Islet precursor cell (in vitro differentiated cells): ENCODE data around the gene CA9.
"Not testable (repeated sequence)": the region's sequence is repeated elsewhere in the genome, so short reads cannot be mapped to it uniquely, and the experiment has no call there.

Source experiments
- DNase-seq: peaks from one replicate; pipeline ENCODE4 v3.0.0-alpha.2; 2018

Gene CA9

DNA sequence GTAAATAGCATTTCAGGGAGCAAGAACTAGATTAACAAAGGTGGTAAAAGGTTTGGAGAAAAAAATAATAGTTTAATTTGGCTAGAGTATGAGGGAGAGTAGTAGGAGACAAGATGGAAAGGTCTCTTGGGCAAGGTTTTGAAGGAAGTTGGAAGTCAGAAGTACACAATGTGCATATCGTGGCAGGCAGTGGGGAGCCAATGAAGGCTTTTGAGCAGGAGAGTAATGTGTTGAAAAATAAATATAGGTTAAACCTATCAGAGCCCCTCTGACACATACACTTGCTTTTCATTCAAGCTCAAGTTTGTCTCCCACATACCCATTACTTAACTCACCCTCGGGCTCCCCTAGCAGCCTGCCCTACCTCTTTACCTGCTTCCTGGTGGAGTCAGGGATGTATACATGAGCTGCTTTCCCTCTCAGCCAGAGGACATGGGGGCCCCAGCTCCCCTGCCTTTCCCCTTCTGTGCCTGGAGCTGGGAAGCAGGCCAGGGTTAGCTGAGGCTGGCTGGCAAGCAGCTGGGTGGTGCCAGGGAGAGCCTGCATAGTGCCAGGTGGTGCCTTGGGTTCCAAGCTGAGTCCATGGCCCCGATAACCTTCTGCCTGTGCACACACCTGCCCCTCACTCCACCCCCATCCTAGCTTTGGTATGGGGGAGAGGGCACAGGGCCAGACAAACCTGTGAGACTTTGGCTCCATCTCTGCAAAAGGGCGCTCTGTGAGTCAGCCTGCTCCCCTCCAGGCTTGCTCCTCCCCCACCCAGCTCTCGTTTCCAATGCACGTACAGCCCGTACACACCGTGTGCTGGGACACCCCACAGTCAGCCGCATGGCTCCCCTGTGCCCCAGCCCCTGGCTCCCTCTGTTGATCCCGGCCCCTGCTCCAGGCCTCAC, at the start of gene CA9:
Gene CA9, plus strand, starts transcription at position 797 of the 893 bp plus-strand sequence. Its CDS starts 32 bp downstream, at position 829.
- DNase-seq = no peak

DNA sequence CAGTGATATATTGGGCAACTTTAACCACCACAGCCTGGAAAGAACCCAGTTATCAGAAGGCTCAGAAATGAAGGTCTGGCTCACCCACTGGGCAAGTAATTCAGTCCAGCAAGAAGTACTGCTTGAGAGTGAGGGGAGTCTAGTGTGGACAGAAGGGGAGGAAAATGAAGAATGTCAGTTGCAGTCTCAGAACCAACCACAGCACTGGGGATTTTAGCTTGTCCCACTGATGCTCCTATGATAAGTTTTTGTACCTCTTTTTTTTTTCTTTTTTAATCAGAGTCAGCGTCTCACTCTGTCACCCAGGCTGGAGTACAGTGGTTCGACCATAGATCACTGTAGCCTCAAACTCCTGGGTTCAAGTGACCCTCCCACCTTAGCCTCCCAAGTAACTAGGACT, 46.2 kb upstream of the CA9 start:
- DNase-seq = no peak

DNA sequence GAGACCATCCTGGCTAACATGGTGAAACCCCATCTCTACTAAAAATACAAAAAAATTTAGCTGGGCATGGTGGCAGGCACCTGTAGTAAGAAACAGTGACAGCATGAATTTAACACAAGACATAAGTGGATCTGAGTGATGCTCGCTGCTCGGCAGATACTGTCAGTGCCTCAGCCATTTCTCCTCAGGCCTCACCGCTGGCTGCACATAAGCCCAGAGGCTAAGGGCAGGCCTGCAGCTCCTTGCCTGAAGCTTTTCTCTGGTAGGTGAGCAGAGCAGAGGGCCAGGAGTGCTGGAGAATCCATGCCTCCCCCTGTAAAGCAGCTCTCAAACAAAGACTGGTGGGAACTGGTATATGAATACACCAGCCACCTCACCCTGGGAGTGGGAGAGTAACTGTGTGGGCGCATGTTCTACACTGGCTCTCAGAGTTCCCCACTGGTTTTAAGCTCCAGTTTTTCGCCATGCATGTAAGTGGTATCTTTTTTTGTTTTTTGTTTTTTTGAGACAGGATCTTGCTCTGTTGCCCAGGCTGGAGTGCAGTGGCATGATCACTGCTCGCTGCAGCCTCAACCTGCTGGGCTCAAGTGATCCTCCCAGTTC, 45.2 kb upstream of the CA9 start:
- no peak for DNase-seq

DNA sequence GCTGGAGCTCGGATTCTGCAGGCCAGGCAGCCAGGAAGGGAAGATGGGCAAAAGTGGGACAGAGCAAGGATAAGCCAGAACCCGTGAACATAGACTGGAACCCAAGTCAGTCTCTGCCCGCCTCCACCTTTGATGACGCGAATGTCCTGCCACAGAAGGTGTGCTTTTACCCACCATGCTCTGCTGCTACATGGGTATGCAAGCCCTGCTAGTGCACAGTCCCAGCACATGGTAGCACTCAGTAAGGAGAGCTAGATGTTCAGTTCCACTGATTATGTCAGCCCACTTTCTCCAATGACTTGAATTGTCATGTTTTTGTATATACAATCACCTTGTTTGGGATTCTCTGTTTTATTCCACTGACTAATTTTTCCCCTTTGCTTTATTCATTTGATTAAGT, 44.1 kb upstream of the CA9 start:
- no peak for DNase-seq

DNA sequence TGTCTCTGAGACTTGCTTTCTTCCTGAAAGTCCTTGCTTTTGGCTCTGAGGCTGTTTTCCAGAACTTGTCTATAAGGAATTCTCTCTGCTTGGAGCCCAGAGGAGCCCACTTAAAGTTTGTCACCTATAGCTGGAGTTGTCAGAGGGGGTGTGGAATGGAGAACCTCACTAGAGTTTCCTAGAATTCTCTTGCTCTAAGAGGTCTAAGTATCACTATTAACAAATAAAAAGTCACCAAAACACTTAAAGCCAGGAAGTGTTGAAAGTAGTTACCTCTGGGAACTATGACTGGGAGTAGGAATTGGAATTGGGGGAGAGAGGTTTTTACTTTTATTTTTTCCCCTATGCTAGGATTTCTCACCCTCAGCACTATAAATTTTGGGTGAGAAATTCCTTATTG, 38.0 kb upstream of the CA9 start:
- no peak for DNase-seq

DNA sequence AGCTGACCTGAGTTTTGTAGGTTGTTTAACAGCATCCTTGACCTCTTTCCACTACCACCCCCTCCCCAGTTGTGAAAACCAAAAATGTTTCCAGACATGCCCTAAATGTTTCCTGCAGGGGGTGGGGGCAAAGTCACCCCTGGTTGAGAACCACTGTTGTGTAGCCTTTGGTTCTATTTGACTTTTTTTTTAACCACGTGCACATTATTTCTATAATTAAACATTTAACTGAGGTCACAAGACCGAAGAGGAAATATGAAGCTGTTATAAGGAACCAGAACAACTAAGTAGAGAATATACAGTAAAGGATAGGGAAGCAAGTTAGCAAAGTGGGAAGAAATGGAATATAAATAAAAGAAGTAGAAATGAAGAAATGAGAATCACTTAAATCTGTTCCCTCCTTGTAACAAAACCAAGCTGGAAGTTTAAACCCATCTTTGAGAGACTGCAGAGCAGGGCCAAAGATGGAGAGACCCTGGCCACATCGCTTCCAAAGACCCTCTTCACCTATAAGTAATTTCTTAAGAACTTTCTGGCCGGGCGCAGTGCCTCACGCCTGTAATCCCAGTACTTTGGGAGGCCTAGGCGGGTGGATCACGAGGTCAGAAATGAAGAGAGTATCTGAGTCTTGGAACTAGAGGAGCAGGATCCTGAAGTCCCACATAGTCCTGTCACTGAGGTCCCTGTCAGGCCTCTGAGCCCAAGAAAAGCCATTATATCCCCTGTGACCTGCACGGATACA, 37.4 kb upstream of the CA9 start:
- DNase-seq = no peak

DNA sequence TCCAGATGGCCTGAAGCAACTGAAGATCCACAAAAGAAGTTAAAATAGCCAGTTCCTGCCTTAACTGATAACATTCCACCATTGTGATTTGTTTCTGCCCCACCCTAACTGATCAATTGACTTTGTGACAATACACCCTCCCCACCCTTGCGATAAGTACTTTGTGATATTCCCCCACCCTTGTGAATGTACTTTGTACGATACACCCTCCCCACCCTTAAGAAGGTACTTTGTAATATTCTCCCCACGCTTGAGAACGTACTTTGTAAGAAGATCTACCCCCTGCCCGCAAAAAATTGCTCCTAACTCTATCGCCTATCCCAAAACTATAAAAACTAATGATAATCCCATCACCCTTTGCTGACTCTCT, 36.9 kb upstream of the CA9 start:
- DNase-seq = not testable (repeated sequence)

DNA sequence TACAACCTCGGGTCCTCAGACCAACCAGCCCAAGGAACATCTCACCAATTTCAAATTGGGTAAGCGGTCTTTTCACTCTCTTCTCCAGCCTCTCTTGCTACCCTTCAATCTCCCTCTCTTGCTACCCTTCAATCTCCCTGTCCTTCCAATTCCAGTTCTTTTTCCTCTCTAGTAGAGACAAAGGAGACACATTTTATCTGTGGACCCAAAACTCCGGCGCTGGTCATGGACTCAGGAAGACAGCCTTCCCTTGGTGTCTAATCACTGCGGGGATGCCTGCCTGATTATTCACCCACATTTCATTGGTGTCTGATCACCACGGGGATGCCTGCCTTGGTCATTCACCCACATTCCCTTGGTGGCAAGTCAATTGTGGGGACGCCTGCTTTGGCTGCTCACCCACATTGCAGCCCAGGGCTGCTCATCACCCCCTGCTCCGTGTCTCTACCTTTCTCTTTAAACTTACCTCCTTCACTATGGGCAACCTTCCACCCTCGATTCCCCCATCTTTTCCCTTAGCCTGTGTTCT, 36.2 kb upstream of the CA9 start:
- not testable (repeated sequence) for DNase-seq

DNA sequence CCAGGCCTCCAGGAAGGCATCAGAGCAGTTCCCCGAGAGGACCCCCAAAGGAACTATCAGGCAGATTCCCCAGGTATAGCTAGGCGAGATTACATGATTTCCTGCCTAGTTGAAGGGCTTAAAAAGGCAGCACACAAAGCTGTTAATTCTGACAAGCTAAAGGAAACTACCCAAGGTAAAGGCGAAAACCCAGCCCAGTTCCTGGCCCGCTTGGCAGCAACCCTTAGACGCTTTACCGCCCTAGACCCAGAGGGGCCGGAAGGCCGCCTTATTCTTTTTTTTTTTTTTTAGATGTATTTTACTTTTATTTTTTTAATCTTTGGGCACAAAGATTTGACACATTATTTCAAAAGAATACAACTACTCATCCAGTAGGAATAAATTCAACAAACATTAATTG, 35.0 kb upstream of the CA9 start:
- DNase-seq = not testable (repeated sequence)

DNA sequence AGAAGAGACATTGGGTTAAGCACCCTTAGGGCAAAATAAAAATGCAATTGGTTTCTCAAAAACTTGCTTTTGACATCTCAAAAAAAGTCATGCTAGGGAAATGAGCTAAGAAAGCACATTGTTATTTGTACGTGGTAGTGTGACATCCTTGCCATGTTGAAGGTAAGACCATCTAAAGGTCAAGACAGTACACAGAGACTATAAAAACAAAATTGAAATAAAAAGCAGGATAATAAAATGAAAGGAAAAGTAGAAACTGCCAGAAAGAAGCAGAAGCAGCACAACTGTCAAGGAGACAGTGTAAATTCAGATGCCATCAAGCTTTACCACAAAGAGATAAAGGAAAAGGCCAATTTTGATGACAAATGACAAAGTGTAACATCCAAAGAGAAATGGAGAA, 34.5 kb upstream of the CA9 start:
- not testable (repeated sequence) for DNase-seq

DNA sequence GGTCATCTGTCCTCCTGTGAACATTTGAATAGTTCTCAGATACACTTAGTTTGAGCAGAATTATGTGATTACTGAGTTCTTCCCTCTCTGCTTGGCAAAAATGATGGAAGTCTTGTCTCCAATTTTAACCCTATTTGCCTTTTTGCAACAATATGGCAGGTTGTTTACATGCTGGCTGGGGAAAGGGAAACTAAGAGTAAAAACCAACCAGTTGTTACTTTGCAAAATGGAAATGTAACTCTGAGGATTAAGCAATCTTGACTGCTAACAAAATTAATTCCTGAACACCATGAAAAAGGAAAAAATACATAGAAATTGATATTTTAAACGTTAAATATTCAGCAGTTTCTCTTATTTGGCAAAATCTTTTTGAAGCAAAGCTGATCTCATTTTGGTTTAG, 34.1 kb upstream of the CA9 start:
- no peak for DNase-seq

DNA sequence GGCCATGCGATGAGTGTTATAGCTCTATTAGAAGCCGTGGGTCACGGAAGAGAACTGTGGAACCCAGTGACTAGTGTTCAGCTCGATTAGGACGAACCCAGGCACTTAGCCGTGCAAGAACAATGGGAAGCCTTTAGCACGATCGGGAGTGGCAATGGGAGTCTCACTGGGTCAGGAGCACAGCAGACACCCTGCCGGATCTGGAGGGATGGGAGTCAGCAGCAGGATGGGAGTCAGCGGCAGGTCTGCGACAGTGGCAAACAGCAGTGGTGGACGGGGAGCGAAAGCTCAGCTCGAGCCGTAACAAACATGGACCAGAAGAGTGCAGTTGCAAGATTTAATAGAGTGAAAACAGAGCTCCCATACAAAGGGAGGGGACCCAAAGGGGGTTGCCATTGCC, 33.3 kb upstream of the CA9 start:
- DNase-seq = not testable (repeated sequence)

DNA sequence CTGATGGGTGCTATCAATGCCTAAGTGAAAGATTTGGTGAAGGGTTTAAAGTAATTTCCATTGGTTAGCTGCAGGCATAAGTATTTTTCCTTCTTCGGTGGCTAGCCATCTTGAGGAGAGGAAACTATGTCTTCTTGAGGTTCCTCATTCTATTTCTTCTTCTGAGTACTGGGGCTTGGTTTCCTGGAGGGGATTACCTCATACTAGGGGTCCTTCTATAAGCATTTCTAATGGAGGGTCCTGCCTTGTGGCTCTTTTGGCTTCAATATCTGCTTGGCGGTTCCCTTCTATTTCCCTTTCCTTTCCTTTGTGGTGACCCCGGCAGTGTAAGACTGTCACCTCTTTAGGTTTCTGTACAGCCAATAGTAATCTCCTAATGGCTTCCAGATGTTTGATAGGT, 32.2 kb upstream of the CA9 start:
- DNase-seq = not testable (repeated sequence)

DNA sequence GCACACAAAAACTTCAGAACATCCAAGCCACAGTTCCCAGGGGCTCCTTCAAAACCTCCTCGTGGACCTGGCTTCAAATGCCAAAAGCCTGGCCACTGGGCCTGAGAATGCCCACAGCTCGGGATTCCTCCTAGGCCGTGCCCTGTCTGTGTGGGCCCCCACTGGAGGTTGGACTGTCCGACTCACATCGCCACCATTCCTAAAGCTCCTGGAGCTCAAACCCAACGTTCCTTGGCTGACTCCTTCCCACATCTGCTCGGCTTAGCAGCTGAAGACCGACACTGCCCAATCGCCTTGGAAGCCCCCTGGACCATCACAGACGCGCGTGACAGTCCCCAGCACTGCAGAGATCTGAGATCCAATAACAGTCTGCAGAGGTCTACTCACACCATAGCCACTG, 30.7 kb upstream of the CA9 start:
- DNase-seq = no peak

DNA sequence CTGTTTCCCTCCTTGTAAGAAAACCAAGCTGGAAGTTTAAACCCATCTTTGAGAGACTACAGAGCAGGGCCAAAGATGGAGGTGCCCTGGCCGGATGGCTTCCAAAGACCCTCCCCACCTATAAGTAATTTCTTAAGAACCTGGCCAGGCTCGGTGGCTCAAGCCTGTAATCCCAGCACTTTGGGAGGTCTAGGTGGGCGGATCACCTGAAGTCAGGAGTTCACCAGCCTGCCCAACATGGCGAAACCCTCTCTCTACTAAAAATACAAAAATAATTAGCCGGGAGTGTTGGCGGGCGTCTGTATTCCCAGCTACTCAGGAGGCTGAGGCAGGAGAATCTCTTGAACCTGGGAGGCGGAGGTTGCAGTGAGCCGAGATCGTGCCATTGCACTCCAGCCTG, 28.0 kb upstream of the CA9 start:
- not testable (repeated sequence) for DNase-seq

DNA sequence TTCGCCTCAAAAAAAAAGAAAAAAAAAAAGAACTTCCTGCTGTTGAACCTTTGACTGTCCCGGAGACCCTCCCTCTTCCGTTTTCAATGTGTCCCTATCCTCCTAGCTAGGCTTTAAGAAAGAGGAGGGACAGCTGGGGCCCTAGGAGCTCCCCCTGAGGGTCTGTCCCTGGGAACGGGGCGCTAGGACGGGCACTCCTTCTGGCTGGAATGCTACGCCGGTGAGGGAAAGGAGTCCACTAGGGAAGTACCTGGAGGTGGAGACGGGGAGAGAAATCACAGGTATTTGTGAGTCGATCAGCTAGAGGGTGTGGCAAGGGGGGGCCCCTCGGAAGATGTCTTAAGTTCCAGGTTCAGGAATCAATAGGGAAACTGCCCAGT, 27.6 kb upstream of the CA9 start:
- peak; percentile 83 for DNase-seq

DNA sequence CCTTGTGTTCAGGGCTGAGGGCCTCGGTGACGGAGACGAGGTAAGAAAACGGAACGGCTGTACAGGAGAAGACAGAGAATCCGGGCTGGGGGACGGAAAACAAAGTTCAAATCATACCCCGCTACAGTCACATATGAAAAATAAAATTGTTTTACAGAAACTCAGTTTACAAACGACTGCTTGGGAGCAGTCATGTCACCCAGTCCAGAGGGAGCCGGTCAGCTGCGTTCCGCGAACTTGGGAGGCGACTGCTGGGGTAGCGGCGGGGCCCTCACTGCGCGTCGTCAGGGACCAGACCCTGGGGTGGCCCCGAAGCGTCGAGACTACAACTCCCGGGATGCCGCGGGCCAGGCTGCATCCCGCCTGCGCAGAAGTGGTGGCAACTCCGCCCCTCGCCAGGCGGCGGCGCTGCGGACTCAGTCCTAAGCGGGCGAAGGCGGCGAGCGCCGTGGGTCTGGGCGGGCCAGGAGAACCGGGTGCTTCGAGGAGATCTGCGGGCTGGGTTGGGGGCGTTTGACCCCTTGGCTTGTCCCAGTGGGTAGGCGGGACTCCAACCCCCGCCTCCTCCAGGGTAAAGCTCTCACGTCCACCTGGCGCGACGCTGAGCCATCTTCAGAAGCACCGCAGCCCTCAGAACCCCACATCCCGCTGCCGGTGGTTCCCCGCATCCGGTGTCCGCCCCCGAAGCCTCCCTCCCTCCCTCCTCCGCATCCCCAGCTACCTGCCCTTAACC, 27.0 kb upstream of the CA9 start:
- DNase-seq = peak; percentile 95

DNA sequence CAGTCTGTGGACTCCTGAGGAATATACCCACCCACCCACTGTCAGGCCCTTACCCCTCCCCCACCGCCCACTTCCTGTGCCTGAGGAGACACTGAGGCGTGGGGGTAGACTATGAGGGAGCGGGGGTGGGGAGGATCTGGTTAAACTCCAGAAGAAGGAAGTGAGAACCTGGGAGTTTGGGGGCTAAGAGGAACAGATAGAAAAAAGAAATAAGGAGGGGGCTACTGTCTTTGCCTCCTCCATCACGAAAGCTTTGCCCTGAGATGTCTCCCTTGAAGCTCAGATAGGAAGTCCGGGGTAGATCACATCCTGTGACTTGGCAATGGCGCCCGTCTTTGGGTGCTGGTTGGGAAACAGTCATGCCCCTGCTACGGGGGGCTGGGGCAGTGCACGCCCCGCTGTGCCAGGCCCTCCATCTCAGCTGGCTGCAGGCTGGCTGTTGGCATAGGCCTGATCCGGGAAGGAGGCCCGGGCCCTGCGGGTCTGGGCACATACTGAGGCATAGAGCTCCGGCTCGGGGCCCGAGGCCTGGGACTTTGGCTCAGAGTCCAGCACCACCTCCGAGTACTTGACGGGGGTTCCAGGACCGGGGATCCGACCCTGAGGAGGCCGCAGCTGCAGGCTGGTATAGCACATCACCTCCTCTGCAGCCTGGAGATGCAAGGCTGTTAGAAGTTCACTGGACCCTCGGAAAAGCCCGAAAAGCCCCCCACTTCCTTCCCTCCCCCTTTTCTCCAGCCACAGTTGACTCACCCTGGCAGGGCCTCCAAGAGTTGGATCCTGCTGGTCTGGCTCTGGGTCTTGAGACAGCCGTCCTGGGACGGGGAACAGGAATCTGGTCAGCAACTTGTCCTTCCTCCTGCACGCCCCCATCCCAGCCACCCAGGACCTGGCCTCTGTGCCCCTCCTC, 24.0 kb upstream of the CA9 start:
- DNase-seq = no peak

DNA sequence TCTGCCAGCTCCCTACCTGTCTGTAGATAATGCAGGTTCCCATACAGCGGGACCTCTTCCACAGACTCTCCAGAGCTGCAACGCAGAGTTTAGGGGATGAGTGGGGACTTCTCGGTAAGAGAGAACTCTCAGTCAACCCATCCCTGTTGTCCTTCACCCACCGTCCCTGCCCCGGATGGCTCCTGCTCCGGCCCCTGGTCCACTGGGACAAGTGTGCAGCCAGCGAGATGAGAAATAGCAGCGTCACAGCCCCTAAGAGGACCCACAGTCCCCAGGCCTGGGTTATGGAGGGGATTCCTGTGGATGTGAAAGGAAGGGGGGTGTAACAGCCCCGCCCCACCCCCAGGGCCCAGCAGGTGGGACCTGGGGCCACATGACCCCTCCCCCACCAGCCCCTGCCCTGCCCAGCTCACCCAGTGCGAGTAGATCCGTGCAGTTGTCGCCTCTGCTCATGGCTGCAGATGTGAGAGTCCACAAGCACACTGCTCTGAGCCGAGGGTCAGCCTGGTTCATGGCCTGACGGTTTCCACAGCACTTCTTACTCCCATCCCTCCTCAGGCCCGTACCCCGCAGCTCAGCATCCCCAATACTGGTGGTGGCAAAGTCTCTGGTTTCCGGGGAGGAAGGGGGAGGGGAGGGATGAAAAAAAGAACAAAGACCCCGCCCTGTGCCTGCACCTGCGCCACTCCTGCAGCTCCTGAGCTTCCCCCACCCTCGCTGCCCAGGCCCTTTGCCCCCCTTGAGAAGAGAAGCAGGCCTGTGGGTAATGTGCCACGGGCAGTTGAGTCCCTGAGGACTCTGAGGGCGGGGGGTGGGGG, 23.2 kb upstream of the CA9 start, which contains the start of gene SIT1:
Gene SIT1, minus strand, starts transcription at position 591 of the 818 bp plus-strand sequence. Its CDS starts 78 bp downstream, at position 513.
- no peak for DNase-seq

DNA sequence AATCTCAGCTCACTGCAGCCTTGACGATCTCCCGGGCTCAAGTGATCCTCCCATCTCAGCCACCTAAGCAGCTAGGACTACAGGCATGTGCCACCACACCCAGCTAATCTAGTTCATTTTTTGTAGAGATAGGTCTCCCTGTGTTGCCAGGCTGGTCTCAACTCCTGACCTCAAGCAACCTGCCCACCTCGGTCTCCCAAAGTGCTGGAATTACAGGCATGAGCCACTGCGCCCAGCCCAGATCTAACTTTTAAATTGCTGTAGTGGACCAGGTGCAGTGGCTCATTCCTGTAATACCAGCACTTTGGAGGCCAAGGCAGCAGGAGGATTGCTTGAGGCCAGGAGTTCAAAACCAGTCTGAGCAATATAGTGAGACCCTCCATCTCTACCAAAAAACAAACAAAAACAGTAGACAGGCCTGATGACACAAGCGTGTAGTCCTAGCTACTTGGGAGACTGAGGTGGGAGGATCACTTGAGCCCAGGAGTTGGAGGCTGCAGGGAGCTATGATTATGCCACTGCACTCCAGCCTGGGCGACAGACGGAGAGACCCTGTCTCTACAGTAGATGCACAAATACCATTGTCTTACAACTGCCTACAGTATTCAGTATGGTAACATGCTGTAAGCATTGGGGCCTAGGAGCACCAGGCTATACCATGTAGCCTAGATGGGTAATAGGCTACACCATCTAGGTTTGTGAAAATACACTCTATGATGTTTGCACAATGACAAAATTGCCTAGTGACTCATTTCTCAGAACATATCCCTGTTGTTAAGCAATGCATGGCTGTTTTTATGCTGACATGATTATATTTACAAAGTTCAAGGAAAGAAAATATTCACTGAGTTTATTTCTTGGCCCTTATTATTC, 21.5 kb upstream of the CA9 start:
- DNase-seq = peak; percentile 77
